ENCODE results near the gene GDPD5.

GDPD5 gene

DNA sequence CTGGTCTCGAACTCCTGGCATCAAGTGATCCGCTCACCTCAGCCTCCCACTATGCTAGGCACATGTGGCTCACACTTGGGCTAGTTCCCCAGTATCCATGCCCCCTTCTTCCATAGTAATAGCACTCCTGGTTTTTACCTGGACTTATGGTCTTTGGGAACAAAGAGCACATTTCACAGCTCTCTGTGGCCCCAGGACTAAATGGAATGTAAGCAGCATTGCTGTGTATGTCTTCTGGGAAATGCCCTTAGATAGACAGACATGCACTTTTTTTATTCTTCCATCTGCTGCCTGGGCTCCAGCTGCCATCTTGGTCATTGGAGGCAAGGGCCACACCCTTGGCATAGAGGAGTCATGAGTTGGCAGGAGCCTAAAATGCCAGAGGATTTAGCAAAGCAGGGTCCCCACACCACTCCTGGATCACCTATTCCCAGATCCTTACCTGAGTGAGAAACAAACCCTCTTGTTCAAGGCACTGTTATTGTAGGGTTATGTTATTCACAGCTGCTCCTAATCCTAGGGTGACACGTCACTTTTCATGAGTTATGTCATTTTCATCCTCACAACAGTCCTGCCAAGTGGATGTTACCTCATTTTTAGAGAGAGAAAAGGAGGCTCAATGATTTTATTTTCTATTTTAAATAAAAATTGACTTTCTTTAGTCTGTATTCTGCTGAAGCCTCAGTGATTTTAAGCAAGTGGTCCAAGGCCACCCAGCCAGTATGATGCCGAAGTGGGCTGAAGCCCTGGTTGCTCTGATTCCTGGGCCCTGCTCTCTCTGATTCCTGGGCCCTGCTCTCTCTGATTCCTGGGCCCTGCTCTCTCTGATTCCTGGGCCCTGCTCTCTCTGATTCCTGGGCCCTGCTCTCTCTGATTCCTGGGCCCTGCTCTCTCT, 15.7 kb upstream of the GDPD5 start:
- Histone ChIP-seq H3K4me1 (ENCODE audit: control insufficient read depth, insufficient read depth, low read length) (no peaks in the 10 kb centered on the region), H3K36me3 (ENCODE audit: insufficient read depth, low read length) (no peaks in the 10 kb centered on the region), H3K27me3 (ENCODE audit: control insufficient read depth, insufficient read depth, low read length) (peaks cover 11% of the 10 kb centered on the region), H3K9me3 (replicated peaks; ENCODE audit: low read length) (no peaks in the 10 kb centered on the region), H3K4me2 (ENCODE audit: low read length) (no peak overlapping the region), H3K4me3 (ENCODE audit: low read length) (no peak overlapping the region), H3K9ac (ENCODE audit: low read depth, low read length) (no peak overlapping the region)

DNA sequence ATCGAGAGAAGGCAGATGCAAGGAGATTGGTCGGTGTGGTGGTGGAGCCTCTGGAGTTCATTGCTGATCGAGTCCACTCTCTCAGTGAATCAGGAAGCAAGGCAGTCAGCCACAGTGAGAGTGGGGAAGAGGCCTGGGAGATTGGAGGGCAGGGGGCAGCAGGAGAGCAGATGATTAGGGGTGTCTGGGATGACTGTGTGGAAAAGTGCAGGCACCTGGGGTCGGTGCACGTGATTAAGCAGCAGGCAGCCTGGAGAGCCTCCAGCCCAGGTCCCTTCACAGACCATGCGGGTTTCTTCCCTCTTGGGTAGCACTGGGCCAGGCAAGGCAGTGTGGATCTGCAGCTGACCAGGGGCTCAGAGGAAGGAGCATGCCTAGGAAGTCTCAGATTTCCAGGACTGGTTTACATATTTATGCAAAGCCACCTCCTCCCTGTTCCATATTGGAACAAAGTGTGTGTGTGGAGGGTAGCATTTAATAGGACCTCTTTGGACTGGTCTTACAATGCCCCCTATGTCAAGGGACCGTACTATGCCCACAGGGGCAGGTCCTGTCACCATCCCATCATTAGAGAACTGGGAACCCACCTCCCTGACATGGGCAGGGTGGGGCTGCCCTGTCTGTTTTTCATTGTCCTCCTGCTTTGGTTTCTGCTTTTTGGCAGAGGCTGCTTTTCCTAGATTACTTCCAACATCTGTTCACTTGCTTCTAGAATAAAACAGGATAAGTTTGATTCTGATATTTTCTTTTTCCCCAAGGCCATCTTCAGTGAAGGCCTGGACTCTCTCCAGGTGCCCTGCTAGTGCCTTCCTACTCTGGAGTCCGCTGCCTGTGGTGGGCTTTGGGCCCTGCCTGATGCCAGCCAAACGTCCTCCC, 14.0 kb upstream of the GDPD5 start:
- Histone ChIP-seq H3K27me3 (ENCODE audit: control insufficient read depth, insufficient read depth, low read length) (peaks cover 11% of the 10 kb centered on the region), H3K36me3 (ENCODE audit: insufficient read depth, low read length) (no peaks in the 10 kb centered on the region), H3K4me1 (ENCODE audit: control insufficient read depth, insufficient read depth, low read length) (no peaks in the 10 kb centered on the region), H3K9me3 (replicated peaks; ENCODE audit: low read length) (no peaks in the 10 kb centered on the region), H3K4me3 (ENCODE audit: low read length) (no peak overlapping the region), H3K4me2 (ENCODE audit: low read length) (no peak overlapping the region), H3K9ac (ENCODE audit: low read depth, low read length) (no peak overlapping the region)

DNA sequence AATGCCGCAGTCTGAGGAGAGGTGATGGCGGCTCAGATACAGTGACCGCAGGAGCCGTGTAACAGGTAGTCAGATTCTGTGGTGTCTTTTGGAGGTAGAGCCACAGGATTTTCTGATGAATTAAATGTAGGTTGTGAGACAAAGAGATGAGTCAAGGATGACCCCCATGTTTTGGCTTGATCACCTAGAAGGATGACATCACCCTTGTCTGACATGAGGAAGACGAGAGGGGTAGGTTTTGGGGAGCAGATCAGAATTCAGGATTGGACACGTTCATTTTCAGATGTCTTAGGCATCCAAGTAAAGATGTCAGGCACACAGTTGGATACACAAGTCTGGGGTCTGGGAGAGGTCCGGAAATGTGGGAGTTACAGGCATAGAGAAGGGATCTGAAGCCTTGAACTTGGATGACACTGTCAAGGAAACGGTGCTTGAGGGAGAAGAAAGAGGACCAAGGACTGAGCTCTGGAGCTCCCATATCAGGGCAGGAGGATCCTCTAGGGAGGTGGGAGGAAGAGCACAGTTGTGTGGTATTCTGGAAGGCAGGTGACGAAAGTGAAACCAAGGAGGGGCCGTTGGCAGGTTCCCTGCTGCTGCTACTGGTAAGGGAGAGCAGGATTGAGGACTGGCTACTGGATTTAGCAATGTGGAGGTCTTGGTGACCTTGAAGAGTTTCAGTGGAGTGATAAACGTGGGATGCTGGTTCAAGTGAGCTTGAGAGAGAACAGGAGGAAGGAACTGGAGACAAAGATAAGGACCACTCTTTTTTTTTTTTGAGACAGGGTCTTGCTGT, 12.6 kb upstream of the GDPD5 start:
- no peaks in the 10 kb centered on the region for H3K9me3 ChIP-seq (replicated peaks; ENCODE audit: low read length)
- no peak overlapping the region for H3K9ac ChIP-seq (ENCODE audit: low read depth, low read length)
- H3K4me2 ChIP-seq (ENCODE audit: low read length) = no peak overlapping the region
- H3K4me3 ChIP-seq (ENCODE audit: low read length) = no peak overlapping the region
- H3K36me3 ChIP-seq (ENCODE audit: insufficient read depth, low read length) = no peaks in the 10 kb centered on the region
- peaks cover 11% of the 10 kb centered on the region for H3K27me3 ChIP-seq (ENCODE audit: control insufficient read depth, insufficient read depth, low read length)
- peaks cover 5% of the 10 kb centered on the region for H3K4me1 ChIP-seq (ENCODE audit: control insufficient read depth, insufficient read depth, low read length)

DNA sequence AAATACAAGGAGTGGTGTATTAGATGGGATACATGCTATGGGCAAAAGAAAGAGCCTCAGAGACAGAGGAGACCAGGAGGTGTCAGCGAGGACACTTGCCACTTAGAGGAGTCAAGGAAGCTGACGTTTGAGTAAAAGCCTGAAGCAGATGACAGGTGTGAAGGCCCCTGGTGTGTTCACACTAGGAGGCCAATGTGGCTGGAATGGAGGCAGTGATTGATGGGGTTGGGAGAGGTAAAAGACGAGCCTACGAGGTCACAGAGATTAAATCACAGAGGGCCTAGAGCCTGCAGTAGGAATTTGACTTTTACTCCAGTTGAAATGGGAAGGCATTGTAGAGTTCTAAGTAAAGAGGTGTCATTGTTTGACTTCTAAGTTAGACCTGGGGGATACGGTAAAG, 12.0 kb upstream of the GDPD5 start:
- Histone ChIP-seq H3K4me1 (ENCODE audit: control insufficient read depth, insufficient read depth, low read length) (peaks cover 5% of the 10 kb centered on the region), H3K27me3 (ENCODE audit: control insufficient read depth, insufficient read depth, low read length) (peaks cover 11% of the 10 kb centered on the region), H3K4me3 (ENCODE audit: low read length) (no peak overlapping the region), H3K9me3 (replicated peaks; ENCODE audit: low read length) (no peaks in the 10 kb centered on the region), H3K9ac (ENCODE audit: low read depth, low read length) (no peak overlapping the region), H3K36me3 (ENCODE audit: insufficient read depth, low read length) (no peaks in the 10 kb centered on the region), H3K4me2 (ENCODE audit: low read length) (no peak overlapping the region)

DNA sequence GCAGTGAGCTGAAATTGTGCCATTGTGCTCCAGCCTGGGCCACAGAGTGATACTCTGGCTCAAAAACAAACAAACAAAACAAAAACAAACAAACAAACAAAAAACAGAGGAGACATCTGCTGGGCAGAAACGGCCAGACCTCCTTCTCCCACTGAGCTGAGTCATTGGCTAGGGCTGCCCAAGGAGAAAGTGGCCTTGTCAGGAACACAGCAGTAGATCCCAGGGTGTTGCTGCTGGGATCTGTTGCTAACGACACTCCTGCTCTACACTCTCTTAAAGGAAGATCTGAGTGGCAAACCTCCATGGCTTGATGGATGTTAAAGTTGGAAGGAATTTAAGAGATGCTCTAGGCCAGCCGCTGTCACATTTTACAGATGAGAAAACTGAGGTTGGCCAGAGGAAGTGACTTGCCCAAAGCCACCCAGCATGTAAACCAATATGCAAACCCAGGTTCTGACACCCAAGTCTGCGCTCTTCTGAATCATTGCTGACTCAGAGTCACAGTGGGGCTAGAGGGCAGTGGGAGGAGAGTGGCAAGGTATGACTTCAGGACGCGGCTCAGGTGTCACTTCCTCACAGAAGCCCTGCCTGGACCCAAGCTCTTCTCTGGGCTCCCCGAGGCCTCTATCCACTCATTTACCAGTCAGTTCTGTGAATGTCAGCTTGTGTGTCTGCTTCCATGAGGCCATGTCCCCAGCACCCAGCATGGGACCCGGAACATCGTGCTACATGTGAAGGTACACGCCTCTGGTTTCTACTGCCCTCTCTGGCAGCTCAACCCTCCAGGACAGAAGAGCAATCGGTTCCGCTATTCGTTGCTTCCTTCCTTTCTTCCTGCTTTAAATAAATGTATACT, 11.3 kb upstream of the GDPD5 start:
- H3K4me1 ChIP-seq (ENCODE audit: control insufficient read depth, insufficient read depth, low read length) = peaks cover 5% of the 10 kb centered on the region
- H3K36me3 ChIP-seq (ENCODE audit: insufficient read depth, low read length) = no peaks in the 10 kb centered on the region
- H3K4me3 ChIP-seq (ENCODE audit: low read length) = no peak overlapping the region
- H3K9me3 ChIP-seq (replicated peaks; ENCODE audit: low read length) = no peaks in the 10 kb centered on the region
- H3K9ac ChIP-seq (ENCODE audit: low read depth, low read length) = no peak overlapping the region
- peaks cover 11% of the 10 kb centered on the region for H3K27me3 ChIP-seq (ENCODE audit: control insufficient read depth, insufficient read depth, low read length)
- H3K4me2 ChIP-seq (ENCODE audit: low read length) = no peak overlapping the region

DNA sequence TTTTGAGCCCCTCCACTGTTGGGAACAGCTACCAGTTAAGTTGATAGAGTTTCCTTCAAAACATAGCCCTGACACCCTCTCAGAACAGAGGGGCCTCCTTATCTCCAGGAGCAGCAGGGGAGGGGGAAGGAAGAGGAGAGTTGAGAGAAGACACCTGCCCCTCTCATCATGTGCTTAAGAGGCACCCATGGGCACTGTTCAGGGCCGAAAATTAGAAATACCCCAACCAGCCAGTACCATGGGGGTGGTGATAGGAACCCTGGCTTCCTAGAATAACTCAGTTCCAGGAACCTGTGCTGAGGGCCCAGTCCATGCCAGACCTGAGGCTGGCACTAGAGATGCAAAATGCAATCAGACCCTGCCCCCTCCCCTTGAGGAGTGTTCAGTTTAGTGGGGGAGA, 9.3 kb upstream of the GDPD5 start:
- Histone ChIP-seq H3K4me1 (ENCODE audit: control insufficient read depth, insufficient read depth, low read length) (peaks cover 5% of the 10 kb centered on the region), H3K36me3 (ENCODE audit: insufficient read depth, low read length) (no peaks in the 10 kb centered on the region), H3K9ac (ENCODE audit: low read depth, low read length) (no peak overlapping the region), H3K4me3 (ENCODE audit: low read length) (no peak overlapping the region), H3K4me2 (ENCODE audit: low read length) (no peak overlapping the region), H3K9me3 (replicated peaks; ENCODE audit: low read length) (no peaks in the 10 kb centered on the region), H3K27me3 (ENCODE audit: control insufficient read depth, insufficient read depth, low read length) (peaks cover 11% of the 10 kb centered on the region)

DNA sequence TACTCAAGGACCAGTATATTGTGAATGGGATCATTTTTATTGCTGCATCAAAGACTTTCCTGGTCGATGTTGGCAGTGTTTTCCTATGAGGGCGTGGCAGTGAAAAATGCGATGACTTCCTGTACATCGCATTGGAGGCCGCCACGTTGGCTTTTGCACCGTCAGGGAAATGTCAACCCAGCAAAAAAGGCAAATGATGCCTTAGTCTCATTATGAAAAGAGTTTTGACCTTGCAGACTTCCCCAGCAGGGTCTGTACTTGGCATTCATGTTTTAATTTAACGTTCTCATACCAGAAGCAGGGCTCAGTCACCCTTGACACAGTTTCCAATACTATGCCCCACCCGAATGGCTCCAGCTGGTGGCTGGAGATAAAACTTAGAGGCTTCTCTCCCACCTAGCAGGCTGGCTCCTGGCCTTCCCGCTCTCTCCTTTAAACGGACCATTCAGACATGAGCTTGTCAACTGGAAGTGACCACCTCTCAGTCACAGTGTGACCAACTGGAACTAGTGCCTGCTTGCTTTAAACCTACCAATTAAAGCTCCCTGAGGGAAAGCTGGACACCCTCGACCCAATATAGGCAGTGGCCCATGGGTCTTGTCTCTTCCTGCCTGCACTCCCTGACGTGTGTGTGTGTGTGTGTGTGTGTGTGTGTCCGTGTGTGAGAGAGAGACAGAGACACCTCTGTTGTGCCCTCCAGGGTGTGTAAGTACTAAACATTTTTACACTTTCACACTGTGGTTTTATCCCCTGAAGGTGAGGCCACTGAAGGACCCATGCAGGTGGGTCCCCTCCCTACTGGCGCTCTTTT, 8.7 kb upstream of the GDPD5 start:
- Histone ChIP-seq H3K36me3 (ENCODE audit: insufficient read depth, low read length) (no peaks in the 10 kb centered on the region), H3K27me3 (ENCODE audit: control insufficient read depth, insufficient read depth, low read length) (peaks cover 11% of the 10 kb centered on the region), H3K4me2 (ENCODE audit: low read length) (no peak overlapping the region), H3K4me3 (ENCODE audit: low read length) (no peak overlapping the region), H3K9me3 (replicated peaks; ENCODE audit: low read length) (no peaks in the 10 kb centered on the region), H3K4me1 (ENCODE audit: control insufficient read depth, insufficient read depth, low read length) (peaks cover 5% of the 10 kb centered on the region), H3K9ac (ENCODE audit: low read depth, low read length) (no peak overlapping the region)

DNA sequence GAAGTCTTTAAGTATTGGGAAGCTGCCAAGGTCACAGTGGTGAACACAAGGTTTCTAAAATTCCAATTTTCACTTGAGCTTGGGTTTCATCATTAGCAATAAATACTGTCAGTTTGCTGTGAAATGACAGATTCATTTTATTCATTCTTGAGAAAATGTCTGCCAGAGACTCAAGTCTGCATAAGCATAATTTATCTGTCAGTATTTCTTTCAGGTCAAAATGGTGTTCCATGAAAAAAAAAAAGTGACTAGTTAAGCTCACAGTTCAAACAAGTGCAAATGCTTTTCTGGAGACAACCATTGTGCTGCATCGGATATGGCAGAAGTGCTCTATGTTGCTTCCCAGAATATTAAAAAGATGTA, 8.1 kb upstream of the GDPD5 start:
- H3K9ac ChIP-seq (ENCODE audit: low read depth, low read length) = no peak overlapping the region
- no peak overlapping the region for H3K4me3 ChIP-seq (ENCODE audit: low read length)
- H3K4me2 ChIP-seq (ENCODE audit: low read length) = no peak overlapping the region
- H3K27me3 ChIP-seq (ENCODE audit: control insufficient read depth, insufficient read depth, low read length) = peaks cover 13% of the 10 kb centered on the region
- no peaks in the 10 kb centered on the region for H3K9me3 ChIP-seq (replicated peaks; ENCODE audit: low read length)
- no peaks in the 10 kb centered on the region for H3K36me3 ChIP-seq (ENCODE audit: insufficient read depth, low read length)
- peaks cover 5% of the 10 kb centered on the region for H3K4me1 ChIP-seq (ENCODE audit: control insufficient read depth, insufficient read depth, low read length)

DNA sequence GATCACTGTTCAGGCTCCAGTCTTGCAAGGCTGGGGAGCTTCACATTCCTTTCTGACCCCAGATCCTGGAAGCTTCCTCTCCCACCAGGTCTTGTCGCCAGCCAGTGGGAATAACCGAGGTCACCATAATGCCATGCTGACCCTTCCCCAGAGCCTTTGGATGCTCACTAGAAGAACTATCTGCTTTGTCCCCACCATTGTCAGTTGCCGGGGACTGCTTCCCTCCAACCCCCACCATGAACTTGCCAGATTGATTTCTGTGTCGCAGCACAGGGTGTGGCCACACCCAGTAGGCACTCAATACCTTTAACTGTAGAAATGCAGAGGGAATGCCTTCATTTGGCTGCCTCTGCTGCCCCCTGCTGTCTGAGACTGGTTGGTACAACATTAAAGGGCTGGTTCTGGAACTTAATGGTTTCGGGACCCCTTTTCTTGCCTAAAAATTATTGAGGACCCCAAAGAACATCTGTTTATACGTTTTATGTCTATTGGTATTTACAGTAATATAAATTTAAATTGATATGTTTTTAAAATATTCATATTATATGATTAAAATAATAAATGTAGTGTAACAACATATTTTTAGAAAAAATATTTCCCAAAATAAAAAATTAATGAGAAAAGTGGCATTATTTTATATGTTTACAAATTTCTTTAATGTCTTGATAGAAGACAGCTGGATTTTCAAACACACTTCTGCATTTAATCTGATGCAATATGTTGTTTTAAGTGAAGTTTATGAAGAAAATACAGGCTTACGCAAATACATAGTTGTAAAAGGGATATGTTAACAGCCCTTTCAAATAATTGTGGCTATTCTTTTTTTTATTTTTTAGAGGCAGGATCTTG, 6.7 kb upstream of the GDPD5 start:
- H3K4me3 ChIP-seq (ENCODE audit: low read length) = no peak overlapping the region
- peaks cover 4% of the 10 kb centered on the region for H3K27me3 ChIP-seq (ENCODE audit: control insufficient read depth, insufficient read depth, low read length)
- H3K9ac ChIP-seq (ENCODE audit: low read depth, low read length) = no peak overlapping the region
- peak overlapping the region; percentile 7 for H3K4me2 ChIP-seq (ENCODE audit: low read length)
- H3K36me3 ChIP-seq (ENCODE audit: insufficient read depth, low read length) = no peaks in the 10 kb centered on the region
- no peaks in the 10 kb centered on the region for H3K9me3 ChIP-seq (replicated peaks; ENCODE audit: low read length)
- peaks cover 5% of the 10 kb centered on the region for H3K4me1 ChIP-seq (ENCODE audit: control insufficient read depth, insufficient read depth, low read length)
